NCI-H1417 (cell line): ENCODE measurements around the gene SMIM35.
"Not testable (repeated sequence)": the region's sequence is repeated elsewhere in the genome, so short reads cannot be mapped to it uniquely, and the experiment has no call there.

ENCODE experiments used
- DNase-seq, 3 experiments: peaks; one replicate each; lab custom pipeline; 2025; lab: John Stamatoyannopoulos, UW

SMIM35 gene

DNA sequence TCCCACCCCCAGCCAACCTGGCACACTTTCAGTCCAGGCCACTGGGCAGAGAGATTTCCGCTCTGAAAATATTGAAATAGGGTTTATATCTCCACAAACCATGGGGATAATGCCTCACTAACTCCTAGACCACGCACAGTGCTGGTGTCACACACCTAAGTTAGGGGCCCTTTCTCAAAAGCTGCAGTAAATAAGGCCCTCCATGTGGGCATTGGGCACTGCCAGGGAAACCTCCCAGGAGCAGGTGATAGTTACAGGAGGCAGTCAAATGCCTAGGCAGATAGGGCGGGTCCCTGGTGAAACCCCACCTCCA, 103.6 kb downstream of the SMIM35 start:
- no peak for DNase-seq

DNA sequence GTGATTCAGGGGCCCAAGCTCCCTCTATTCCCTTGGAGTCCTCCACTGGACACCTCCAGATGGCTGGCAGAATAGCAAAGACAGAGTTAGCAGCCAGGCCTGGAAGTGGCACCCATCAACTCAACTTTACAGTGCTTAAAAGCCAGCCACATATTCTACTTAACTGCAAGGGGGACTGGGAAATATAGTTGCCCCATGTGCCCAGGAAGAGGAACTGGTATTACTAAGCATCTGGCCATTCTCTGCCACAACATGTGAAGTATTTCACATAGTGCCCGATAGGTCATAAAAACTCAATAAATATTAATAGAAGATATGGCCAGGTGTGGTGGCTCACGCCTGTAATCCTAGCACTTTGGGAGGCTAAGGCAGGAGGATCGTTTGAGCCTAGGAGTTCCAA, 106.0 kb downstream of the SMIM35 start:
- no peak for DNase-seq

GRCh38 chr11:117980280-117980679, 106.5 kb downstream of the SMIM35 start:
- no peak for DNase-seq

DNA sequence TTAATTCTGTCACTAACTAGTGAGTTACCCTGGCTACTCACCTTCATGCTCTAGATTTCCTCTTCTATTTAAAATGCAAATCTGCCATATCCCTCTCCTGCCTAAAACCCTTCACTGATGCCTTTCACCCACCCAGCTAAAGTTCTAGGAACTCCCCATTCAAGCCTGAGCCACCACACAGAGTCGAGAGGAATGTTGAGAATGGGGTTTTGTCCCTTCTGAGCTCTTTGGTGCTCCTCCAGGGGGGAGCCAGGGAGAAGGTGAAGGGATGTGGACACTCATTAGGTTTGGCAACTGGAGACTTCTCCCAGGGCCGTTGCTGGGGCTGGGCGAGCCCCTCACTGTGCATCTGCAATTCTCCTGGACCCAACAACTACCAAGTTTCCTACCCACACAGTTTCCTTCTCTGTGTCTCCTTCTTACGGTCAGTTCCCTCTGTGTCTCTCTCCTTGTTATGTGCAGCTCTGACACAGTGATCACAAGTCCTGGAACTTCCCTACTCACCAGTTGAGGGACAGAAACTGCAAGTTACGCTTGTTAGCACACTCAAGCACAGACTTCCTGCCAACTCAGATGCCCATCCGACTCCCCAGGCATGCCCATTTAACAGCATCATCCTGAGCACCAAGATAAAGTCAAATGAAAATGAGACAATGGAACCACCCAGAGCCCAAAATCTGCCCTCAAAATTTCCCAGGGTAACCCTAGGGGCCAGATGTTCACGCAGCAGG, 107.1 kb downstream of the SMIM35 start:
- DNase-seq = no peak

- DNase-seq = no peak
Observed at GRCh38 chr11:117978991-117979390, 107.8 kb downstream of the SMIM35 start.

DNA sequence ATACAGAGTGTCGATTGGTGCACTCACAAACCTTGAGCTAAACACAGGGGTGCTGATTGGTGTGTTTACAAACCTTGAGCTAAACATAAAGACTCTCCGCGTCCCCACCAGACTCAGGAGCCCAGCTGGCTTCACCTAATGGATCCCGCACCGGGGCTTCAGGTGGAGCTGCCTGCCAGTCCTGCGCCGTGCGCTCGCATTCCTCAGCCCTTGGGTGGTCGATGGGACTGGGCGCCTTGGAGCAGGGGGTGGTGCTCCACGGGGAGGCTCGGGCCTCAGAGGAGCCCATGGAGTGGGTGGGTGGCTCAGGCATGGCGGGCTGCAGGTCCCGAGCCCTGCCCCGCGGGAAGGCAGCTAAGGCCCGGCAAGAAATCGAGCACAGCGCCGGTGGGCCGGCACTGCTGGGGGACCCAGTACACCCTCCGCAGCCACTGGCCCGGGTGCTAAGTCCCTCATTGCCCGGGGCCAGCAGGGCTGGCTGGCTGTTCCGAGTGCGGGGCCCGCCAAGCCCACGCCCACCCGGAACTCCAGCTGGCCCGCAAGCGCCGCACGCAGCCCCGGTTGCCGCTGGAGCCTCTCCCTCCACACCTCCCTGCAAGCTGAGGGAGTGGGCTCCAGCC, 108.4 kb downstream of the SMIM35 start:
- DNase-seq = not testable (repeated sequence)

GRCh38 chr11:117977612-117978264, 109.0 kb downstream of the SMIM35 start:
- not testable (repeated sequence) for DNase-seq

DNA sequence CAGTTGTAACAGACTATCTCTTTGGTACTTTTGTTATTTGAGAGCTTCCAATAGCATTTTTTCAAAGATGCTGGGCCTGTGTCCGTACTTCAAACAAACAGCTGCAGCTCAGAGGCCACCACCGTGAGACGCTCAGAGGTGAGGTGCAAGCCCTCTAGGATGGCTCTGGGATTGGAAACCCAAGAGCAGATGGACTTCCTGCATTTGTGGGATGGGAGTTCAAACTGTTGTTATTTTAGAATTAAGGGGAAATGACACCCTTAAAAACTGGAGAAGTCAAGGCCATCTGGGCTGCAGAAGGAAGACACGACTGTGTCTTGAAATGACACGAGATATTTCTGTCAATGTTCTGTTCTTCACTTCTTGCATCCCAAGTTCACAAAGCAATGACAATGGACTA, 109.7 kb downstream of the SMIM35 start:
- no peak for DNase-seq

DNA sequence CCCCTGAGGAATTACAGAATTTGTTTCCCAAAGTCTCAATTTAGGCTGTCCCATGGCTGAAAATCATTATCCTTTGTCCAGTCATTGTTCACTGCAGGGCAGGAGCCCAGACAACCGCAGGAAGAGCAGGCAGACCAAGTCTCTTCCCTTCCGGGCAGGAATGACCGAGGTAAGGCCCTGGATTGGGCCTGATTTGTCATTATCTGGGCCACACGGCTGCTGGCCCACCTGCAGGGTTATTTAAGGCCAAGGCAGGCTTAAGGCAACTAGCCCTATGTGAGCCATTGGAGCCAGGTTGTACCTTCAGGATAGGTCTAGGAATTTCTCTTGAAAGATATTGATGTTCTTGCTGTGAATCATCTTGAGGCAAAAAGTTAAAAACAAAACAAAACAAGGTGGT, 110.3 kb downstream of the SMIM35 start:
- no peak for DNase-seq

DNA sequence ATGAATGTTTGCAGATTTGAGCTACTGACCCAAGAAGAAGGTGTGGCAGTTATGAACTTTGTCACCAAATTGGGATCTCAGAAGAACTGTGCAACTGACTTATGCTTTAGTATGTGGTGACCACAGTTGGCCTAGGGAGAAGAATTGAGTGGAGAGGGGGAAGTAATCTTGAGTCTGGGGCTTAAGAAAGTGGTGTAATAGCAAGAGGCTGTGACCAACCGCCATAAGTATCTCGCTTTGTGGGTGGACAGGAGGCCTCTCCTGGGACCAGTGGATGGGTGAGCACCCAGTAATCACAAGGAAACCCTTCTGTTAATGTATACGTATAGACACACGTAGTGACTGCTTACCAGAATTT, 113.3 kb downstream of the SMIM35 start:
- DNase-seq = no peak

DNA sequence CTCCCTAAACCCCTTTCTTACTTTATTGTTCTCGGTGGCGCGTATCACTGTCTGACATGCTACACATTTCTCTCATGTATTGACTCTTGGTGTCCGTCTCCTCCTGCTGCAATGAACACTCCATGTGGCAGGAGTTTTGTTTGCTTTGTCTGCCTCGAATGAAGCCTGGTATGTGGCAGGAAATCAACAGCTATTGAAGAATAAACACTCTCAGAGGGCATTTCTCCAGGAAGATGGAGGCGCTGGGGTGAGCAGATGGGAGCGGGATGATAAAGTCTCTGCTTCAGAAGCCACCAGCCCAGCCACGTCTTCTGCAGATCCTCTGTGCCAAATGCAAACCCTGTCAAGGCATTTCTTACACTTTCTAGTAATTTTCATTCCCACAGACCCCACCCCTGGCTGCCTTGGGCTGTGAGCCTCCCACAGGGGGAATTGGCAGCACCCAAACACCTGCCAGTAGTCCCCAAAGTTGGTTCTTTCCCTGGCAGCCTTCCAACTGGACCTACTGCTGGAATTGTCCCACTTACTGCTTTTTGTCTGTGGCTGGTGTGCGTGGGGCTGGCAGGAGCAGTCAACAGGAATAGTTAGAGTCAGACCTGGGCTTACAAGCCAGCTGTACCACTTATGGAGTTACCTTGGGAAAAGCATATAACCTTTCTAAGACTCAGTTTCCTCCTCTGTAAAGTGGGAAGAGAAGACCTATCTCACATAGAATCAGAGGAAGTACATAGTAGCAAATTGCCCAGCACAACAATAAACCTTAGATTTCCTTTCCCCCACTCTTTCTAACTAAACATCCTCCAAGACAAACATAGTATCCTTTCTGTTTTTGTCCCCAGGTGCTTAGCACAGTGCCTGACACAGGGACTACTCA, 113.9 kb downstream of the SMIM35 start:
- DNase-seq = peak; percentile 11 to 86 (median 58)

DNA sequence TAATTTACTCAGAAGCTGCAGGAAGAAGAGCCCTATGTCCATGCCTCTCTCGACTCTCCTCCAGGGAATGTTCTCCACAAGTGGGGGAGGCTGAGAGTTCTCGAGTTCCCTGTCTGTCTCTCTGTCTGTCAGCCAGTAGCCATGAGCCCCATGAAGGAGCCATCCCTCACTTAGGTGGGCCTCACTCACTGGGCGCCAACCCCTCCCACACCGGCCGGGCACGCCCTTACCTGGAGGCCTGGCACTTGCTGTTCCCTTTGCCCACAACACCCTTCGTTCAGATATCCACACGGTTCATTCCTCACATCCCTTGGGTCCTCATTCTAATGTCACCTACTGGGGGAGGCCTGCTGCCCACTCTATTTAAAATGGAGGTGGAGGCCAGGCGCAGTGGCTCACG, 114.7 kb downstream of the SMIM35 start:
- no peak for DNase-seq

- DNase-seq = no peak
Observed at GRCh38 chr11:117970400-117971024, 116.3 kb downstream of the SMIM35 start.

- DNase-seq = no peak
Observed at GRCh38 chr11:117969160-117969991, 117.4 kb downstream of the SMIM35 start.

GRCh38 chr11:117966908-117967307, 119.9 kb downstream of the SMIM35 start:
- DNase-seq = no peak

DNA sequence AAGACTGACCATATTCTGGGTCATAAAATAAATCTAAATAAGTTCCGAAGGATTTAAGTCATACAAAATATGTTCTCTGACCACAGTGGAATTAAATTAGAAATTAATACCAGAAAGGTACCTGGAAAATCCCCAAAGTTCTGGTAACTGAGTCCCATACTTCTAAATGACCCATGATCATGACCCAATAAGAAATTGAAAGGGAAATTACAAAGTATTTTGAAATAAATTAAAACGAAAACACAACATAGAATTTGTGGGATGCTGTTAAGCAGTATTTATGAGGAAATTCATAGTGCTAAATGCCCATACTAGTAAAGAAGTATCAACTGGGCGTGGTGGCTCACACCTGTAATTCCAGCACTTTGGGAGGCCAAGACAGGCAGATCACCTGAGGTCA, 123.9 kb downstream of the SMIM35 start:
- no peak for DNase-seq

- DNase-seq = no peak
Observed at GRCh38 chr11:117961896-117962295, 124.9 kb downstream of the SMIM35 start.

GRCh38 chr11:117960406-117960805, 126.4 kb downstream of the SMIM35 start:
- DNase-seq = no peak

- no peak for DNase-seq
Observed at GRCh38 chr11:117959438-117960149, 127.2 kb downstream of the SMIM35 start.

- no peak for DNase-seq
Observed at GRCh38 chr11:117958949-117959348, 127.8 kb downstream of the SMIM35 start.
